Astrocyte (in vitro differentiated cells and primary cell): ENCODE measurements around the gene HDAC8. TPM values are rescaled to one million over a fixed set of nuclear protein-coding genes. Genes with fewer than 3 reads are reported as not detected.

Experiments
- DNase-seq: peaks from one replicate; pipeline ENCODE4 v3.0.0-alpha.2; 2010; ENCODE audit warnings: low read depth
- FAIRE-seq: peaks from 2 replicates; lab custom pipeline; 2011; peaks lifted over from hg19 to GRCh38; lab: Jason Lieb, UNC
- H2AFZ ChIP-seq: 2 replicates; pipeline ENCODE4 v1.6.0; 2012; ENCODE audit warnings: low read depth, low read length, inconsistent platforms
- H3K27ac ChIP-seq: 2 replicates; pipeline ENCODE4 v1.5.1; 2011; ENCODE audit warnings: low read depth, low read length, inconsistent platforms
- H3K27me3 ChIP-seq: 2 replicates; pipeline ENCODE4 v1.6.0; 2011; ENCODE audit warnings: low read length, inconsistent platforms; ENCODE audit not compliant: insufficient read depth
- H3K36me3 ChIP-seq: 2 replicates; pipeline ENCODE4 v1.5.1; 2011; ENCODE audit warnings: low read length, inconsistent platforms; ENCODE audit not compliant: insufficient read depth
- H3K4me1 ChIP-seq: 2 replicates; pipeline ENCODE4 v1.5.1; 2011; ENCODE audit warnings: low read length, inconsistent platforms; ENCODE audit not compliant: insufficient read depth
- H3K4me2 ChIP-seq: 2 replicates; pipeline ENCODE4 v1.6.0; 2012; ENCODE audit warnings: low read length, inconsistent platforms
- H3K4me3 ChIP-seq: 2 replicates; pipeline ENCODE4 v1.5.1; 2011; ENCODE audit warnings: low read depth, mild to moderate bottlenecking, low read length, inconsistent platforms; ENCODE audit not compliant: insufficient read depth
- H3K79me2 ChIP-seq: 2 replicates; pipeline ENCODE4 v1.6.0; 2012; ENCODE audit warnings: mild to moderate bottlenecking, low read length, inconsistent platforms; ENCODE audit not compliant: insufficient read depth
- H3K9ac ChIP-seq: 2 replicates; pipeline ENCODE4 v1.6.0; 2012; ENCODE audit warnings: mild to moderate bottlenecking, low read length, inconsistent platforms
- H3K9me3 ChIP-seq: 2 replicates; pipeline ENCODE4 v1.5.1; 2012; ENCODE audit warnings: low read depth, mild to moderate bottlenecking, low read length, inconsistent platforms; ENCODE audit not compliant: insufficient read depth
- H4K20me1 ChIP-seq: 2 replicates; pipeline ENCODE4 v1.6.0; 2012; ENCODE audit warnings: low read length, inconsistent platforms; ENCODE audit not compliant: insufficient read depth
- H3K27ac Mint-ChIP-seq: one replicate; pipeline ENCODE4 v1.8.0; 2021; ENCODE audit warnings: mild to moderate bottlenecking, mixed read lengths; ENCODE audit not compliant: unreplicated experiment
- H3K27me3 Mint-ChIP-seq: one replicate; pipeline ENCODE4 v1.8.0; 2021; ENCODE audit warnings: low read depth, mixed read lengths; ENCODE audit not compliant: unreplicated experiment
- H3K36me3 Mint-ChIP-seq: one replicate; pipeline ENCODE4 v1.8.0; 2021; ENCODE audit warnings: low read depth, mixed read lengths; ENCODE audit not compliant: unreplicated experiment
- H3K4me1 Mint-ChIP-seq: one replicate; pipeline ENCODE4 v1.8.0; 2021; ENCODE audit warnings: low read depth, mixed read lengths; ENCODE audit not compliant: unreplicated experiment
- H3K4me3 Mint-ChIP-seq: one replicate; pipeline ENCODE4 v1.8.0; 2021; ENCODE audit warnings: mild to moderate bottlenecking, moderate library complexity, mixed read lengths; ENCODE audit not compliant: unreplicated experiment
- H3K9me3 Mint-ChIP-seq: one replicate; pipeline ENCODE4 v1.8.0; 2021; ENCODE audit warnings: mild to moderate bottlenecking, mixed read lengths; ENCODE audit not compliant: unreplicated experiment
- EZH2 ChIP-seq: IDR thresholded peaks from 2 replicates; pipeline ENCODE4 v1.6.1; 2012; ENCODE audit warnings: mild to moderate bottlenecking, low read length, inconsistent platforms; ENCODE audit not compliant: insufficient read depth
- total RNA-seq: library from RNA; stranded (reverse); gene quantifications from 2 replicates; pipeline ENCODE4 v1.2.1, GENCODE V29; 2021
- TF ChIP-seq, protein P1 (sequence below): IDR thresholded peaks from 2 replicates; pipeline ENCODE4 v1.5.1; 2011; ENCODE audit warnings: low read depth, mild to moderate bottlenecking, inconsistent platforms, low read length, moderate library complexity; ENCODE audit not compliant: insufficient read depth

The HDAC8 gene
- total RNA-seq, 1 donor from 2014 or later: 23.6 TPM

DNA sequence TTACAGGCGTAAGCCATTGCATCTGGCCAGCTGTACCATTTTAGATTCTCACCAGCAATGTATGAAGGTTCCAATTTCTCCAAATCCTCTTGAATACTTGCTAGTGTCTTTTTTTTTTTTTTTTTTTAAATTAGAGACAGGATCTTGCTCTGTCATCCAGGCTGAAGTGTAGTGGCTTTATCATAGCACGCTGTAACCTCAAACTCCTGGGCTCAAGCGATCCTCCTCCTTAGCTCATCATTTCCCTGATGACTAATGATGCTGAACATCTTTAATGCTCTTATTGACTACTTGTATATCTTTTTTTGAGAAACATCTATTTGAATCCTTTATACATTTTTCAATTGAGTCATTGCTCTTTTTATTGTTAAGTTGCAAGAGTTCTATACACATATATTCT lies 40.3 kb downstream of the HDAC8 start:
- Histone ChIP-seq H2AFZ (no peak overlapping the region), H3K9ac (no peak overlapping the region), H3K4me3 (no peak overlapping the region), H3K79me2 (no peaks in the 10 kb centered on the region), H3K4me1 (no peaks in the 10 kb centered on the region), H3K36me3 (no peaks in the 10 kb centered on the region), H3K27ac (no peak overlapping the region), H3K4me2 (no peak overlapping the region), H3K27me3 (no peaks in the 10 kb centered on the region), H4K20me1 (no peaks in the 10 kb centered on the region), H3K9me3 (no peaks in the 10 kb centered on the region)
- no peak overlapping the region for H3K27ac Mint-ChIP-seq
- no peak overlapping the region for H3K4me3 Mint-ChIP-seq
- H3K27me3 Mint-ChIP-seq: no peaks in the 10 kb centered on the region
- DNase-seq (no peak), FAIRE-seq (no peak)
- no peaks in the 10 kb centered on the region for H3K9me3 Mint-ChIP-seq
- TF ChIP-seq, protein P1, sequence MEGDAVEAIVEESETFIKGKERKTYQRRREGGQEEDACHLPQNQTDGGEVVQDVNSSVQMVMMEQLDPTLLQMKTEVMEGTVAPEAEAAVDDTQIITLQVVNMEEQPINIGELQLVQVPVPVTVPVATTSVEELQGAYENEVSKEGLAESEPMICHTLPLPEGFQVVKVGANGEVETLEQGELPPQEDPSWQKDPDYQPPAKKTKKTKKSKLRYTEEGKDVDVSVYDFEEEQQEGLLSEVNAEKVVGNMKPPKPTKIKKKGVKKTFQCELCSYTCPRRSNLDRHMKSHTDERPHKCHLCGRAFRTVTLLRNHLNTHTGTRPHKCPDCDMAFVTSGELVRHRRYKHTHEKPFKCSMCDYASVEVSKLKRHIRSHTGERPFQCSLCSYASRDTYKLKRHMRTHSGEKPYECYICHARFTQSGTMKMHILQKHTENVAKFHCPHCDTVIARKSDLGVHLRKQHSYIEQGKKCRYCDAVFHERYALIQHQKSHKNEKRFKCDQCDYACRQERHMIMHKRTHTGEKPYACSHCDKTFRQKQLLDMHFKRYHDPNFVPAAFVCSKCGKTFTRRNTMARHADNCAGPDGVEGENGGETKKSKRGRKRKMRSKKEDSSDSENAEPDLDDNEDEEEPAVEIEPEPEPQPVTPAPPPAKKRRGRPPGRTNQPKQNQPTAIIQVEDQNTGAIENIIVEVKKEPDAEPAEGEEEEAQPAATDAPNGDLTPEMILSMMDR: no peak
- TF ChIP-seq EZH2: no peak
- H3K4me1 Mint-ChIP-seq: peaks cover 2% of the 10 kb centered on the region
- no peaks in the 10 kb centered on the region for H3K36me3 Mint-ChIP-seq

GRCh38 chrX:72526534-72527508 lies 45.8 kb downstream of the HDAC8 start:
- TF ChIP-seq, protein P1: no peak
- no peak for TF ChIP-seq EZH2
- Mint-ChIP-seq H3K9me3 (no peaks in the 10 kb centered on the region), H3K36me3 (peaks cover 1% of the 10 kb centered on the region), H3K4me1 (peaks cover 14% of the 10 kb centered on the region), H3K27me3 (no peaks in the 10 kb centered on the region), H3K27ac (no peak overlapping the region), H3K4me3 (no peak overlapping the region)
- Histone ChIP-seq H3K9me3 (no peaks in the 10 kb centered on the region), H3K79me2 (no peaks in the 10 kb centered on the region), H3K4me2 (no peak overlapping the region), H3K27me3 (no peaks in the 10 kb centered on the region), H3K4me1 (peaks cover 3% of the 10 kb centered on the region), H2AFZ (no peak overlapping the region), H3K4me3 (no peak overlapping the region), H4K20me1 (peaks cover 8% of the 10 kb centered on the region), H3K9ac (no peak overlapping the region), H3K27ac (no peak overlapping the region), H3K36me3 (no peaks in the 10 kb centered on the region)
- FAIRE-seq (peak; percentile 43), DNase-seq (peak; percentile 44)

DNA sequence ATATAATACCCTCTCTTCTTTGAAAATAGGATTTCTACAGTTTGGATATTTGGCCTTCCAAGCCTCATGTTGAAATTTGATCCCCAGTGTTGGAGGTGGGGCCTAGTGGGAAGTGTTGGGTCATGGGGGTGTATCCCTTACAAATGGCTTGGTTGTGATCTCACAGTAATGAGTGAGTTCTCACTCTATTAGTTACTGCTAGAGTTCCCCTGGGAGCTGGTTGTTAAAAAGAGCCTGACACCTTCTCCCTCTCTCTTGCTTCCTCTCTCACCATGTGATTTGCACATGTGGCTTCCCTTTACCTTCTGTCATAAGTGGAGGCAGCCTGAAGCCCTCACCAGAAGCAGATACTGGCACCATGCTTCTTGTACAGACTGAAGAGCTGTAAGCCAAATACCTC lies 73.9 kb downstream of the HDAC8 start:
- no peaks in the 10 kb centered on the region for H3K27me3 ChIP-seq
- DNase-seq (no peak), FAIRE-seq (no peak)

More for the DNA sequence above, 73.9 kb downstream of the HDAC8 start:
- no peak overlapping the region for H3K4me3 ChIP-seq
- H2AFZ ChIP-seq: no peak overlapping the region
- Mint-ChIP-seq H3K4me1 (no peaks in the 10 kb centered on the region), H3K4me3 (no peak overlapping the region), H3K9me3 (peaks cover 2% of the 10 kb centered on the region), H3K27me3 (no peaks in the 10 kb centered on the region), H3K36me3 (peaks cover 6% of the 10 kb centered on the region), H3K27ac (no peak overlapping the region)
- no peak overlapping the region for H3K4me2 ChIP-seq
- no peak overlapping the region for H3K27ac ChIP-seq
- no peak overlapping the region for H3K9ac ChIP-seq
- no peaks in the 10 kb centered on the region for H3K9me3 ChIP-seq
- H3K79me2 ChIP-seq: no peaks in the 10 kb centered on the region
- no peaks in the 10 kb centered on the region for H3K4me1 ChIP-seq
- TF ChIP-seq EZH2: no peak
- TF ChIP-seq, protein P1: no peak
- H3K36me3 ChIP-seq: no peaks in the 10 kb centered on the region
- no peaks in the 10 kb centered on the region for H4K20me1 ChIP-seq
